ENCODE measurements around the gene HUNK.

Gene HUNK

DNA sequence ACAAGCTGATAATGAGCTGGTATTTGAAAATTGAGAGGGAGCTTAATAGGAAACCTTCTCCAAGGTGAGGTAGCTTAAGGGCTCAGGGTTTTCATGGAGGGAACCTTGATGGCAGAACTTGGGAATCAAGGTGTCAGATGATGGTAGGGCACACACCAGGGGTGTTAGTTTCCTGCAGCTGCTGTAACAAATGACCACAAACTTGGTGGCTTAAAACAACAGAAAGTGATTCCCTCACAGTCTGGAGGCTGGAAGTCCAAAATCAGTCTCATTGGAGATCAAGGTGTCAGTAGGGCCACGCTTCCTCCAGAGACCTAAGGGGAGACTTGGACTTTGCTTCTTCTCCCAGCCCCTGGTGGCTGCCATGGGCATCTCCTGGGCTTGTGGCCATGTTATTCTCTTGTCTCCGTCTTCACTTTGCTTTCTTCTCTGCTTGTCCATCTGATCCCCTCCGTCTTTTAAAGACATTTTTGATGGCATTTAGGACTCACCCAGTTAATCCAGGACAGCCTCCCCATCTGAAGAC is 45.5 kb downstream of the HUNK start:
- DNase-seq = no peak

DNA sequence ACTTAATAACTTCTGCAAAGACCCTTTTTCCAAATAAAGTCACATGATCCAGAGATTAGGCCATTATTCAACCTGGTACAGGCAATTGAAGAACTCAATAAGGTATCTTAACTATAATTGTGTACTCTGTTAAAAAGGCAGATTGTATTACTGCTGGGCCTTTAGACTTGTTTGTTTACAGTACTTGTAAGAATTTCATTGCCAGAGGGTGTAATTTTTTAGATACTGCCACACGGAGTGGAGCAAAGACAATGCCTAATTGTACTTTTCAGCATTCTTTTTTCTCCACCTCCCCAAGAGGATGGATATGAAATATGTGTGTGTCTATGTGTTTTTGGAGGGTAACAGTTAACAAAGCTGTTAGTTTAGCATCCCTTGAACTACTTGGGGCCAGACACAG is 47.5 kb downstream of the HUNK start:
- DNase-seq = no peak

DNA sequence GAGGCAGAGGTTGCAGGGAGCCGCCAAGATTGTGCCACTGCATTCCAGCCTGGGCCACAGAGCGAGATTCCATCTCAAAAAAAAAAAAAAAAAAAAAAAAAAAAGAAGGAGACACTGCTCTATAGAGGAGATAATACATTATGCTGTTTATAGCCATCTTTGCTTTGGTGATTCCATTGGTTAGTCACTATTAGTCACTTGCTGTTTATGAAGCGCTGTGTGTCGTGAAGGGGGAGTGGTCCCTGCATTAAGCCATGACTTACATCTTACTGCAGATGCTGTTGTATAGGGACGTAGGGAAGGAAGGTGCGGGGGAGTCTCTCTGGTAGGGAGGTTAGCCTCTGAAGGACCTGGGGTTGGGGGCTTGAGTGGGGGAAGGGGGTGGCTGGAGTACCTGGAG is 48.3 kb downstream of the HUNK start:
- DNase-seq = no peak

DNA sequence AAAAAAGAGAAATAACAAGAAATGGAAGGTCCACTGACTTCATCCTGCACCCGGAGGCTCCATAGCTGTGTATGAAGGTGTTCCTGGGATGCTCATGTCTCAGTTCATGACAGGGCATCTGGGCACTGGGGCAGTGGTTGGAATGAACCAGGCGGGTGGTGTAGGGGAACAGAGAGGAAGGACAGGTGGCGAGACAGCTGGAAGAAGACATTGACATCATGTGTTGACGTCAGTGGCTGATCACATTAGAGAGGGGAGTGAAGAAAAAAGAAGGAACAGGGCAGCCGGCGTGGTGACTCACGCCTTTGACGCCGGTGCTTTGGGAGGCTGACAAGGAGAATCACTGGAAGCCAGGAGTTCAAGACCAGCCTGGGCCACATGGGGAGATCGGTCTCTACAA is 50.1 kb downstream of the HUNK start:
- DNase-seq = no peak

DNA sequence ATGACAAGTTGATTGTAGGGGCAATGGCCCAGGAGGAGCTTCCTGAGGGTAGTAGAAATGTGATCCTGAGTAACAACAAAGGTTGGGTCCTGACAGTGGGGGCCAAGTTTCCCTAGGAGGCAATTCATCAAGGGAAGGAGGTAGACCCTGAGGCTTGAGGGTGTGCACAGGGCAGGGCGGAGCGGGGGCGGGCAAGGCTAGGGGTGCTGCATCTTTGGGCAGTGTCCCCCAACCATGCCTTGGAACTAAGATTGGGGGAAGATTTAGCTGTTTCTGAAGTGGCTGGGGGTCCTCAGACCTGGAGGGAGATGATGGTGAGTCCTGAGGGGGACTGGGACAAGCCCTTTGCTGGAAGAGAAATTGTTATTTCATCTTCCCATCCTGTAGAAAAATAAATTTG is 50.9 kb downstream of the HUNK start:
- no peak for DNase-seq

DNA sequence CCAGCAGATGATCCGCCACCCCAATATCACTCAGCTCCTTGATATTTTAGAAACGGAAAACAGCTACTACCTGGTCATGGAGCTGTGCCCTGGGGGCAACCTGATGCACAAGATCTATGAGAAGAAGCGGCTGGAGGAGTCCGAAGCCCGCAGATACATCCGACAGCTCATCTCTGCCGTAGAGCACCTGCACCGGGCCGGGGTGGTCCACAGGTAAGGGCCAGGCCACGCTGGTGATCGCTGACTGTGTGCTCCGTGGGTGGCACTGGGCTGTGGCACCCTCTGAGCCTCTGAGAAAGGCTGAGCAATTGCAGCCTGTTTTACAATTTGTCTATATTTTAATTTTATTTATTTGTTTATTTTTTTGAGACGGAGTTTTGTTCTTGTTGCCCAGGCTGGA is 51.7 kb downstream of the HUNK start:
- no peak for DNase-seq

DNA sequence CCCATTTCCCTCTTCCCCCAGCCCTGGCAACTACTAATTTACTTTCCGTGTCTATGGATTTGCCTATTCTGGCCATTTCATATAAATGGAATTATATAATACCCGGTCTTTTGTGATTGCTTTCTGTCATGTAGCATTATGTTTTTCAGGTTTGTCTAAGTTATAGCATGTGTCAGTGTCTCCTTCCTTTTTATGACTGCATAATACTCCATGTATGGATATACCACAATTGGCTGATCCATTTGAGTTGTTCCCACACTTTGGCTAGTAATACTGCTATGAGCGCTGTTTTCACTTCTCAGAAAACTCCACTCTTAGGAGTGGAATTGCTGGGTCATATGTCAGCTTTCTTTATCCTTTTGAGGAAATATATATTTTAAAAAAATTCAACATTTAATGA is 53.7 kb downstream of the HUNK start:
- no peak for DNase-seq

DNA sequence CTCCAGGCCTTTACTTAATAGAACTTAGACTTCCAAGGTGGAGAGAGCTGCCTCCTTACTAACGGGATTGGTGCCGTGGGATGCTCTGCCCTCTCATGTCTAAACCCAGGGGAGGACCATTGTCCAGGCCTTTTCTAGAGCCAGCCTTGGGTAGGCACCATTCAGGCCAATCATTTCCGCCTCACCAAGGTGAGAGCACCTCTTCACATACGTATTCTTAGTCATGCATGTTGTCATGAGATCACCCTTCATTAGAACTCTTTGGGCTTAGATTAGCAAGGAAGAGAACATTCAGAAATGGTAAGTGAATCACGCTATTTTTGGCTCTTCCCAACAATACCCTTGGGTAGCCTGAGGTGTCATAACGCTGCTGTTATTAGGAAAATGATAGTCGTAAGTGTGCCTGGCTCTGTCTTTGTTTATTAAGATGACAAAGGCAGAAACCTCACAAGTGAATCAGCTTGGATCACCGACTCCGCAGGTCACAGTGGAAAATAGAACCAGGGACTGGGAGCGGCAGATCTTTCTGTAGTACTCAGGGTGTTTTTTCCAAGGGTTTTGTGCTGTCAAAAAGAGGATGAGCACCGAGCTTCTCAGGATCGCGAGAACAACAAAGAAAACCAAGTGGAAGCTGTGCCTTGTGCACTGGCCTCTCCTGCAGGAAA is 55.0 kb downstream of the HUNK start:
- peak in 6 of 56 donors; percentile 6 to 26 (median 12) for DNase-seq

DNA sequence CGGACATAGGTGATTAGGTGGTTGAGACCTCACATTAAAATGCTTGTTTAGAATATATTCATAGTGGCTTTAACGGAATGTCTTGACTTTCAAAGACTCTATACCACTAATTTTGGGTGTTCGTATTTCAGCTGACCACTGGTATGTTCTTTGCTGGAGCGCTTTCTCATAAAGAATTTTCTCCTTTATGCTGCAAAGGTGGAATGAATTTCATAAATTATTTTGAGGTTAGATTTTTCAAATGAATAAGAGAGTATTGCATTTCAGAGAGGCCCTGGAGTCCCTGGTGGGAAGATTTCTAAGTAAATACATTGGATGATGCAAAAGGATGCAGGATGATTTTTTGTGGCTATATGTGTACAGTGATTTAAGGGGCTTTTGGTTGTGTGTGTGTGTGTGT is 55.8 kb downstream of the HUNK start:
- DNase-seq = no peak

DNA sequence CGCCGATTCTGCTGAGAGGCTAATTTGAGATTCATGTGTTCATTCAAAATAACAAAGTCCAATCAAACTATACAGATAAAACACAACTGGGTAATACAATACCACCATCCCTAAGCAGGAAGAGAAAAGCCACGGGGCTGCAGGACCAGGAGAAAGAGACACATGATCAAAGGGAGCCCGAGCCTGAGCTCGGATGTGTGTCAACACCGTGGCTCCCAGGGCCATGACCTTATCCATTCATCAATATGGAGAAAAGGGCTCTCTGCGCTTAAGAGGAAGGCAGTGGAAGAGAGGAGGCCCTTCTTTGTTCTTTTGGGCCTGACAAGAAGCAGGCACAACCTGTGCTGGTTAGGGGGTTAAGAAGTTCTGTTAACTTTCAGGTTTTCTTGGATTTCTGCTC is 56.7 kb downstream of the HUNK start:
- no peak for DNase-seq

DNA sequence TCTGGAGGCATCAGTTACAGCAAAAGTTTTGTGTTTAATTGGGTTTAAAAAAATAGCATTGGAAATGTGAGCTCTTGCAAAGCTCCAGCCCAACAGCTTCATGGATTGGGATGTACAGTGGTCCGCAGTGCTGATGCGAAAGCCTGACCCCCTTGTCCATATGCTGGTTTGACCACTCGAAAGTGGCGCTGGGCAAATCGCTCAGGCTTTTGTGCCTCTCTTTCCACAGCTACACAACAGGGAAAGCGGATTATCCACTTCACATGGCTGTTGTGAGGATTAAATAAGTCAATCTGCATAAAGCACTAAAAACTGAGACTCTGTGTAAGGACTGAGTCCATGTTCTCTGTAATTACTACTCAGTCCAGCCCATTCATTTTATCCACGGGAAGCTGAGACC is 57.2 kb downstream of the HUNK start:
- no peak for DNase-seq

DNA sequence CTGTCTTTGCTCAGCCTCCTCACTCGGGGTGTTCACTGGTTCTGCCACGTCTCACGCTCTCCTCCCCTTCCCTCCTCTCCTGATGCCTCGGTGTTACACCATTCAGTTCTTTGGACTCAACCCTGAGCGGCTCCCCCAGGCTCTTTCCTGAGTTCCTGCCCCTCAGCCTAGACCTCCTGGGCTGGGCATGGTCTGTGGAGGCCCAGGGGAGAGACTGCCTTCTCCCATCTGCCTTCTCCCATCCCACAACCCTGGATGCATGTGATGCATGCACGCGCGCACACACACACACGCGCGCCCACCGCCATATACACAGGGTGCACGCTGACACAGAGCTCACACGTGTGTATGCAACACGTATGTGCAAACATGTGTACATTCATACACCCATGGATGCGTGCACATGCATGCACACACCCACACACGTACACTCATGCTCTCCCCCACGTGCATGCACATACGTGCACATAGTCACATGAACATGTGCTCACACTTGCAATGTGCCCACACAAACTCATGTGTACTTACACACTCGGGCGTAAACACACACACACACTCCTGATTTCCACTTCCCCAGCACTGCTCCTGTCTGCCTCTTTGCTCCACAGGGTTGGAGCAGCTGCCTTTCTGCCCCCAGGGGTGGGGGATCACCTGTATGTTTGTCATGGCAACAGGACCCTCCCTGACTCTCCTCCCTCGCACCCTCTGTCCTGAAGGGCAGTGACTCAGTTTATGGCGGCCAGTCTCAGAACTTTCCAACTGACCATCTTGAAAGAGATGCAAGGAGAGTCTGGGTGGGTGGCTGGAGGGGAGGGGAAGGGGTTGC is 59.0 kb downstream of the HUNK start:
- DNase-seq = no peak

DNA sequence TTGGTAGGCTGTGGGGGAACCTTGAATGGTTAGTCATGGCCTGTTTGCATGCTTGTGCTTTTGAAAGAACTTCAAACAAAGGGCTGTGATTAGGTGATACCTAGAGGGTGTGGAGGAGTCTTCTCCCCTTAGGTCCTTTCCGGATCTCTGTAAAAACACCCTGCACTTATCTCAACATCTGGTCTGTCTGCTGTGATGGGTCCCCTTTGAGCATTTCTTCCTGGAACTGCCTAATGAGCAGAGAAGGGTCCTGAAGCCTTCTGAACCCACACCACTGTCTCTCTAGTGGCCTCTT is 59.6 kb downstream of the HUNK start:
- DNase-seq = no peak

DNA sequence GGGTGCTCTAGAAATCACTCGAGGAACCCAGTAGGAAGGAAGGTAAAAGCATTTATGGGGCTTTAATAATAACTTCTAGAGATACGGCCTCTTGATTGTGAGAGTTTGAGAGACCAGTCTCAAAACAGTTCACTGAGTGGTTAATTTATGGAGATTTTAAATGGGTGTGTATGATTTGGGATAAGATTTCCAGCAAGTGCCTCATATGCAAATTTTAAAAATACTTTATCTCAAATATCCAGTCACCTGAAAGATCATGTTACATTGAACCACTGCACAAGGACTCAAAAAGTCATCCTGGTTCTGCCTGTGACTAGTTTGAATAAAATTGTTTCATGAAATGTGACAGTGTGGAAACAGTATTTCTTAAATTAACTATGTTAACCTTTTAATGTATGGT is 64.5 kb downstream of the HUNK start:
- DNase-seq = no peak

DNA sequence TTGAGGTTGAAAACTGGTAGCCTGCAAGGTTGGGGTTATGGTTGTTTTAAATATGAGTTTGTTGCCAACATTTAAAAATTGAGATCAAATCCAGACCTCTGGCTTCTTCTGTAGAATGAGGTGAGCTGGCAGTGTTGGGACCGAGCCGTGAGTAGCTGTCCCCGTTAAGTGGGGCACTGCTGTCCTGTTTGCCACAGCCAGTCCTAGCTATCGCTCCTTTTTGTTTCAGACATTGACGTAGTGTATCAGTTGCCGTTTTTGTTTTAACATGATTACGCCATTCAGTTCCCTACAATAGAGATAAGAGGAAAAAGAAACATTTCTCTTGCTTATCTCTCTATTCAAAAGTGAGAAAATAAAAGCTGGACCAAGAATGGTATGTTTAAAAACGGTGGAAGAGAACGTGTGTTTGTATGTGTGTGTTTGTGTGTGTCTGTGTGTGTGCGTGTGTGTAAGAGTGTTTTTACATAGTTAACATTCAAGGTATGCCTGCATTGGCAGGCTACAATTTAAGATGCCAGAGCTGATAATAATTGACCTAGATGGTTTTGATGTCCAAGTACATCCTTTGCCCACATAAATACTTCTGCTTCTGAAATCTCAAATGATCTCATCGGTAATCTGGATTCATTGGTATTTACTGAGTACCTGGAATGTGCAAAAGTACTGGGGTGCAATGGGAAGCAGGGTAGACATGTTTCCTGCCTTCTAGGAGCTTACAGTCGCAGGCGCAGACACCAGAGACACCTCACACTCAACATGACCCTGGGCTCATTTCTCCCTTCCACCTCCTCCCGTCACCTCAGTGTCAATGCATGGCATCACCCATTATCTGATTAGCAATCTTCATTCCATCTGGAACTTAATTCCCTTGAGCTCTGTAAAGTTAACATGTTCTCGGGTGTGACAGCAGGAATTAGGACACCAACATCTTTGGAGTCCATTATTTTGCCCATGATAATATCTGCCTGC is 65.8 kb downstream of the HUNK start:
- no peak for DNase-seq

DNA sequence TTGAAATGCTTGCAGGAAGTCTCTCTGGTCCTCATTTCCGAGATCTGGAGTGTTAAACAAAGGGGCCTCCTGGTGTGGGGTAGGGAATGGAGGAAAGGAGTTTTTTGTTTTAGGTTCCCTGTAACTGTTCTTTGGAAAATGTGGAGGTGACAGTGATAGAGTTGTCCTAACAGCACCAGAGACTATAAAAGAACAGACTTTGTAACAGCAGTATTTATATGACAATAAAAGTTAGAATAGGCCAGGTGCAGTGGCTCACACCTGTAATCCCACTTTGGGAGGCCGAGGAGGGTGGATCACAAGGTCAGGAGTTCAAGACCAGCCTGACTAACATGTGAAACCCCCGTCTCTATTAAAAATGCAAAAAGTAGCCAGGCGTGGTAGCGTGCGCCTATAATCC is 68.9 kb downstream of the HUNK start:
- no peak for DNase-seq

DNA sequence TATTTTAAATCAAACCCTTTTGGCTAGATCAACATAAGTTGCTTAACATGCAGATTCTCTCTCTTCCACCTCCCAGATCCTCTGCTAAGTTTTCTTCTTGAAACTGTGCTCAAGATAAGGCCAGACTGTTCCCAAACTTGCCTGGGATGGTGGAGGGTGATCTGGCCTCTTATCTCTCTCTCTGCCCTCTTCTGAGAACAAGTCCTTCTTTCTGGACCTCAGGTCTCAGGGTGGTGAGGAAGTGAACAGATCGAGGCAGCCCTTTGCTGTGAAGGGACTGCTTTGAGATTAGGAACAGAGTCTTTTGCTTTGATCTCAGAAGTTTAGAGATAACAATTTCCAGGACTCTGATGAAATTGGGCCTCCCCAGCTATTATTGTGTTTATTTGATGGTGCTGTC is 70.7 kb downstream of the HUNK start:
- DNase-seq = no peak

DNA sequence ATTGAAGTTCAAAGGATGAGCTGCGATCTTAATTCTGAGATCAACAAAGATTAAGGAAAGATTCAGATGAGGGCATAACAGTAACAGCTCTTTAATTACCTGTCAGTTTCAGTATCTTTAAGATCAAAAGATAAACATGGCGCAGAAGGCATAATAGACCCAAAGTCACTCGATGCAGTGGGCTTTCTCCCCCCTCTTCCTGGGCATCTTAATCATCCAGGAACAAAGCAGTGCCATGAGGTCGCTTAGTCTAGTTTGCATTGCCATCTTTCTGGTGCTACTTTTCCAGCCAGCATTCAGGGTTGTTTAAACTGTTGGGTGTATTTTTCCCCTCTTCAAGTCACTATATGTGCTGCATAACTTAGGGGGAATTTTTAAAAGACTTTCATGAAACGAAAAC is 72.3 kb downstream of the HUNK start:
- DNase-seq = no peak

DNA sequence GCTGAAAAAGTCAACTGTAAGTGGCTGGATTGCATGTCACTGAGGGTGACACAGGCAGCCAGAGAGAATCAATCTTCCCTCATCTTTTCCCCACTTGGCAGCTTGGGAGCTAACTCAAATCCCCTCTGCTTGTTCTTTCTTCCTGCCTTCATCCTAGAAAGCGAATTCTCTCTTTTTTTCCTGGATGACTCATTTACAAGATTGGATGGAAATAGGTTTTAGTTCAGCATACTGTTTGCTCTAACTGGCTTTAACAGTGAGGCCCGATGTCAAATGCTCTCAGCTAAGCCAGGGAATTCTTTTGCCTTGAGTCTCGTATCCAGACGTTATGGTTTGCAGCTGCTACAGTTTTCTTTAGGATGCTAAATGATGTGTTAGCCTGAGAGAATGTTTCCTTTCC is 72.7 kb downstream of the HUNK start:
- no peak for DNase-seq

DNA sequence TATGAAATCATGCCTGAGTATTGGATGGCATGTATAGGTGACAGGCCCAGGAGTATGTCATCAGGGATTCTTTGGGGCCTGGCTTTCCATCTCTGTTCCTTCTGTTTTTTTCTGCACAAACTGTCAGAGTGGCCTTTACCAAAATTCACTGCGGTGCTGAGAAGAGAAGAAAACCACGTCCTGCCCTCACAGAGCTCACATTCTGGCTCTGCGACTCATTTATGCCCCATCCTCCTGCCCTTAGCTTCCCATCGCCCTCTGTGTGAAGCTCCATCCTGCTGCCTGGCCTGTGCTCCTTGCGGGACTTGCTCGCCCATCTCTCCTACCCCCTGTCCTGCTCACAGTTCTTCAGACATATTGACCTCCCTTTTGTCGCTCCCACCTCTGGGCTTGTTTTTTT is 73.4 kb downstream of the HUNK start:
- no peak for DNase-seq

DNA sequence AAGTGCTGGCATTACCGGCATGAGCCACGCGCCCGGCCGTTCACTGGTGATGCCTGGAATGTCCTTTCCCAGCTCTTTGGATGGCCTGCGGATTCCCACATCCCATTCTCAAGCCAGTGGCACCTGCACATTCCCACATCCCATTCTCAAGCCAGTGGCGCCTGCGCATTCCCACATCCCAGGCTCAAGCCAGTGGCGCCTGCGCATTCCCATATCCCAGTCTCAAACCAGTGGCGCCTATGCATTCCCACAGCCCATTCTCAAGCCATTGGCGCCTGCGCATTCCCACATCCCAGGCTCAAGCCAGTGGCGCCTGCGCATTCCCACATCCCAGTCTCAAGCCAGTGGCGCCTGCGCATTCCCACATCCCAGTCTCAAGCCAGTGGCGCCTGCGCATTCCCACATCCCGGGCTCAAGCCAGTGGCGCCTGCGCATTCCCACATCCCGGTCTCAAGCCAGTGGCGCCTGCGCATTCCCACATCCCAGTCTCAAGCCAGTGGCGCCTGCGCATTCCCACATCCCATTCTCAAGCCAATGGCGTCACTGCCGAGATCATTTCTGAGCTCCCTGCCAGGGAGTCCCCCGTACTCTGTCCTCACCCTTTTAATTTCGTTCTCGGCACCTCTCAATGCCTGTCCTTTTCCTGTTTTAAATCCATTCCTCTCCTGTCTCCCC is 74.2 kb downstream of the HUNK start:
- DNase-seq = peak in 2 of 56 donors; percentile 26 to 28

Data from nucleus accumbens (tissue), 56 donors.